Osteoblast (primary cell): ENCODE data around the gene COLQ. TPM values are rescaled to one million over a fixed set of nuclear protein-coding genes. Genes with fewer than 3 reads are reported as not detected.

Experiments used
- DNase-seq: peaks from one replicate; pipeline ENCODE4 v3.0.0; 2011; ENCODE audit warnings: low spot score, mixed read lengths; ENCODE audit not compliant: insufficient read length; ENCODE audit errors: missing footprints
- H2AFZ ChIP-seq: 2 replicates; pipeline ENCODE4 v1.6.0; 2011; ENCODE audit warnings: mild to moderate bottlenecking, low read length
- H3K27ac ChIP-seq: 2 replicates; pipeline ENCODE4 v1.5.1; 2011; ENCODE audit warnings: mild to moderate bottlenecking, low read depth, low read length, moderate library complexity
- H3K27me3 ChIP-seq: 2 replicates; pipeline ENCODE4 v1.6.0; 2012; ENCODE audit warnings: mild to moderate bottlenecking, control low read depth, inconsistent platforms, low read length, moderate library complexity; ENCODE audit not compliant: insufficient read depth
- H3K36me3 ChIP-seq: 2 replicates; pipeline ENCODE4 v1.5.1; 2011; ENCODE audit warnings: mild to moderate bottlenecking, low read length, control low read depth, moderate library complexity; ENCODE audit not compliant: insufficient read depth
- H3K4me1 ChIP-seq: 2 replicates; pipeline ENCODE4 v1.5.1; 2011; ENCODE audit warnings: mild to moderate bottlenecking, low read length, control low read depth, moderate library complexity; ENCODE audit not compliant: insufficient read depth
- H3K4me2 ChIP-seq: 2 replicates; pipeline ENCODE4 v1.6.0; 2011; ENCODE audit warnings: mild to moderate bottlenecking, low read length; ENCODE audit not compliant: insufficient read depth
- H3K4me3 ChIP-seq: fragments of 200-600 bp; sonication (generic); 3 replicates; pipeline ENCODE4 v1.5.1; 2012; ENCODE audit warnings: mild to moderate bottlenecking, low read length, inconsistent platforms; ENCODE audit not compliant: insufficient read depth
- H3K79me2 ChIP-seq: 2 replicates; pipeline ENCODE4 v1.6.0; 2012; ENCODE audit warnings: mild to moderate bottlenecking, low read length, control low read depth, inconsistent platforms; ENCODE audit not compliant: insufficient read depth
- H3K9me3 ChIP-seq: 2 replicates; pipeline ENCODE4 v1.5.1; 2011; ENCODE audit warnings: low read depth, low read length, control low read depth
- H4K20me1 ChIP-seq: 2 replicates; pipeline ENCODE4 v1.6.0; 2012; ENCODE audit warnings: mild to moderate bottlenecking, low read length, control low read depth; ENCODE audit not compliant: insufficient read depth
- CTCF ChIP-seq: IDR thresholded peaks from 2 replicates; pipeline ENCODE4 v1.5.1; 2011; ENCODE audit warnings: mild to moderate bottlenecking, low read depth, low read length, moderate library complexity; ENCODE audit errors: extremely low read depth
- total RNA-seq: library from RNA; depleted of rRNA; stranded (reverse); fragments of >200 nt; gene quantifications from 2 replicates; pipeline ENCODE4 v1.2.3, GENCODE V29; 2012

The COLQ gene
- total RNA-seq, 1 donor = 1.4 TPM

- Histone ChIP-seq H3K4me3 (no peak overlapping the region), H3K27ac (no peak overlapping the region), H3K27me3 (peaks cover 3% of the 10 kb centered on the region), H2AFZ (no peak overlapping the region), H3K36me3 (no peaks in the 10 kb centered on the region), H3K4me1 (no peaks in the 10 kb centered on the region), H3K79me2 (no peaks in the 10 kb centered on the region), H3K9me3 (no peaks in the 10 kb centered on the region), H4K20me1 (no peaks in the 10 kb centered on the region), H3K4me2 (no peak overlapping the region)
- TF ChIP-seq CTCF = no peak
- no peak for DNase-seq
Observed at GRCh38 chr3:15512166-15512565, 9.3 kb downstream of the COLQ start.

- Histone ChIP-seq H4K20me1 (no peaks in the 10 kb centered on the region), H2AFZ (no peak overlapping the region), H3K4me2 (no peak overlapping the region), H3K27me3 (peaks cover 3% of the 10 kb centered on the region), H3K4me3 (no peak overlapping the region), H3K4me1 (no peaks in the 10 kb centered on the region), H3K79me2 (no peaks in the 10 kb centered on the region), H3K9me3 (no peaks in the 10 kb centered on the region), H3K36me3 (no peaks in the 10 kb centered on the region), H3K27ac (no peak overlapping the region)
- no peak for DNase-seq
- TF ChIP-seq CTCF = no peak
Observed at GRCh38 chr3:15511156-15511555, 10.3 kb downstream of the COLQ start.

DNA sequence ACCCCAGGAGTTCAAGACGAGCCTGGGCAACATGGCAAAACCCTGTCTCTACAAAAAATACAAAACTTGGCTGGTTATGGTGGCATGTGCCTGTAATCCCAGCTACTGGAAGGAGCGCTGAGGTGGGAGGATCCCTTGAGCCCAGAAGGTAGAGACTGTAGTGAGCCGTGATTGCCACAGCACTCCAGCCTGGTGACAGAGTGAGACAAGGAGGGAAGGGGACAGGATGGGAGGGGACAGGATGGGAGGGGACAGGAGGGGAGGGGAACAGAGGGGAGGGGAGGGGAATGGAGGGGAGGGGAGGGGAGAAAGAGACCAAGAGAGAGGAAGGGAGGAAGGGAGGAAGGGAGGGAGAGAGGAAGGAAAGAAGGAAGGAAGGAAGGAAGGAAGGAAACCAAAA is 11.0 kb downstream of the COLQ start:
- Histone ChIP-seq H3K27ac (no peak overlapping the region), H3K79me2 (no peaks in the 10 kb centered on the region), H3K36me3 (no peaks in the 10 kb centered on the region), H2AFZ (no peak overlapping the region), H3K4me3 (no peak overlapping the region), H3K4me2 (no peak overlapping the region), H3K9me3 (no peaks in the 10 kb centered on the region), H3K4me1 (no peaks in the 10 kb centered on the region), H4K20me1 (no peaks in the 10 kb centered on the region), H3K27me3 (peaks cover 3% of the 10 kb centered on the region)
- TF ChIP-seq CTCF = no peak
- DNase-seq = no peak

GRCh38 chr3:15506571-15506970 is 14.9 kb downstream of the COLQ start:
- H3K36me3 ChIP-seq = no peaks in the 10 kb centered on the region

More at GRCh38 chr3:15506571-15506970, 14.9 kb downstream of the COLQ start:
- Histone ChIP-seq H3K27ac (no peak overlapping the region), H3K27me3 (no peaks in the 10 kb centered on the region), H3K9me3 (no peaks in the 10 kb centered on the region), H3K4me2 (no peak overlapping the region), H3K79me2 (no peaks in the 10 kb centered on the region), H2AFZ (no peak overlapping the region), H3K4me3 (no peak overlapping the region), H3K4me1 (no peaks in the 10 kb centered on the region), H4K20me1 (no peaks in the 10 kb centered on the region)
- no peak for TF ChIP-seq CTCF
- DNase-seq = no peak
